HG03139 (cell line): Measurements from ENCODE around the gene AK6.
"Not testable (repeated sequence)": the region's sequence is repeated elsewhere in the genome, so short reads cannot be mapped to it uniquely, and the experiment has no call there.

ENCODE experiments used
- ATAC-seq: cut with Tn5 transposase; IDR thresholded peaks from one replicate; pipeline ENCODE4 v1.9.1; 2021; ENCODE audit not compliant: unreplicated experiment

AK6 gene

DNA sequence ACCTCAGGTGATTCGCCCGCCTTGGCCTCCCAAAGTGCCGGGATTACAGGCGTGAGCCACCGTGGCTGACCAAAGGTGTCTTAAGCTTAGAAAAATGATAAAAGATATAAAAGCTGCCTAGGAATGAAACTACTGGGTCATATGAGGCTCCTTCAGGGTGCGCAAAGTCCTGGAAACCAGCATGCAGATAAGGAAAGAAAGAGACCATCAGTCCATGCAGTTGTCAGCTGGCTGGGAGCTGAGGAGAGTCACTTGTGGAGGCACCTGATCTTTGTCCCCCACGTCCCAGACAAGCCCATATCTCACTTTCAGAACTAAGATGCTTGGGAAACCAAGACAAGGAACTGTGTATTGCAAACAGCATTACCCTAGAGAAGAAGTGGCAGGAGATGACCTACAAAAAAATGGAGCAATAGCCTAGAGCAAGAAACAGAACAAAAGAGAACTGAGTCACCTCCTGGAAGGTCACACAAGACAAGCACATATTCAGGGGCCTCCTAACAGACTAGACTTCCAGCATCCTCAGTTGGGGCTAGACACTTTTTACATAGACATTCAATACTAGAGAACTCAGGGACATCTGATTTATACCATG, 33.9 kb downstream of the AK6 start:
- ATAC-seq: no peak

DNA sequence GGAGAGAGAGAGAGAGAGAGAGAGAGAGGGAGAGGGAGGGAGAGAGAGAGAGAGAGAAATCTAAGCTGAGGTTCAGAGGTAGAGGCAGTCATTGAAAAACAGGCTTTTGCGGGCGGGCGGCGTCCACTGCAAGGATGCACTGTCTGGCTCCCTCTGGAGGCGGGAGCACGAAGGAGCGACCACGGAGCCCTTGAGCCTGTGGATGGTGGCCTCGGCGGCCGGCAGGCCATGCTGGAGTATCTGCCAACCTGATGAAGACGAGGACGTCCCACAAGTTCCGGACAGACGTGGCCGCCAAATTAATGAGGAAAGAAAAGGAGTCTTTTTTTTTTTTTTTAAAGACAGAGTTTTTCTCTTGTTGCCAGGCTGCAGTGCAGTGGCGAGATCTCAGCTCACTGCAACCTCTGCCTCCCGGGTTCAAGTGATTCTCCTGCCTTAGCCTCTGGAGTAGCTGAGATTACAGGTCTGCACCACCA, 34.5 kb downstream of the AK6 start:
- peak; percentile 52 for ATAC-seq

DNA sequence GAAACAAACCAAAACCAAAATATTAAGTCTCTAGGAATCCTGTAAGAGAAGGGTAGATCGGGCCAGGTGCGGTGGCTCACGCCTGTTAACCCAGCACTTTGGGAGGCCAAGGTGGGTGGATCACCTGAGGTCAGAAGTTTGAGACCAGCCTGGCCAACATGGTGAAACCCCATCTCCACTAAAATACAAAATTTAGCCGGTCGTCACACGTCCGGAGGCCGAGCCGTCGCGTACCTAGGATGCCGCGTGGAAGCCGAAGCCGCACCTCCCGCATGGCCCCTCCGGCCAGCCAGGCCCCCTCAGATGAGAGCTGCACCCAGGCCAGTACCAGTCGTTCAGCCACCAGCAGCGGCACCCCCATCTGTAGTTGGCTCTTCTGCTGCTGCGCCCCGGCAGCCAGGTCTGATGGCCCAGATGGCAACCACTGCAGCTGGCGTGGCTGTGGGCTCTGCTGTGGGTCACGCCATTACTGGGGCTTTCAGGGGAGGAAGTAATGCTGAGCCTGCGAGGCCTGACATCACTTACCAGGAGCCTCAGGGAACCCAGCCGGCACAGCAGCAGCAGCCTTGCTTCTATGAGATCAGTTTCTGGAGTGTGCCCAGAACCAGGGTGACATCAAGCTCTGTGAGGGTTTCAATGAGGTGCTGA, 35.5 kb downstream of the AK6 start:
- ATAC-seq: not testable (repeated sequence)

DNA sequence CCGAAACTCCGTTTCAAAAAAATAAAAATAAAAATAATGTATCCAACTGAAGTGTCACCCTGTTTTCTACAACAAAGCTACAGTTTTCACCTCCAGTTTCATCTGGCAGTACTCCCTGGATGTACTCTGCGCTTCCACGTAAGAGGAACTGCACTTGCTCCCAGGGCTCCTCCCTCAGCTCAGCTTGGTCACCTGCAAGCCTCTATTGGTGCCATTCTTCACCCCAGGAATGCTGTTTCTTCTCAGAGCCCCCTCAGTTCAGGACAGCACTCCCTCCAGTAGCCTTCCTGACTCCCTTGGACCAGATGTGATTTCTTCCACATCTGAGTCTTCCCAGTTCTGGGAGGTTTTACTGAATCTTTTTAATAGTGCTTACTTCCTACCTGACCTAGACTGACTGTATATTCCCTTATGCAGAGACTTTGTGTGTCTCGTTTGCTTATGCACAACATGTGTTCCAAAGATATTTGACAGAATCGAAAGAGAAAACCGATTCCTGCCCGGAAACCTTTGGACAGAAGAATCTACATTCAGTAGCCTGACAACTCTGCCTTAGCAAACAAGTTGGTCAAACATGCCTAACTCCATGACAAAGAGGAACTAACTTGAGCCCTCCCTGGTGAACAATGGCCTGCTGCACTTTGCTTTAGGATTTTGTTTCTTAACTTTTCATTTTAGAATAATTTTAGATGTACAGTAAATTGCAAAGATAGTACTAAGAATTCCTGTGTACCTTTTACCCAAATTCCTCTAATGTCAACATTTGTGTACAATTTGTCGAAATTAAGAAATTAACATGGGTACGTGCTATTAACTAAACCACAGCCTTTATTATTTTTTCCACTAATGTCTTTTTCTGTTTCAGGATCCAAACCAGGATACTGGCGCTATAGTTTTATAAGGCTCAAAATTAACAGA, 37.5 kb downstream of the AK6 start:
- no peak for ATAC-seq

DNA sequence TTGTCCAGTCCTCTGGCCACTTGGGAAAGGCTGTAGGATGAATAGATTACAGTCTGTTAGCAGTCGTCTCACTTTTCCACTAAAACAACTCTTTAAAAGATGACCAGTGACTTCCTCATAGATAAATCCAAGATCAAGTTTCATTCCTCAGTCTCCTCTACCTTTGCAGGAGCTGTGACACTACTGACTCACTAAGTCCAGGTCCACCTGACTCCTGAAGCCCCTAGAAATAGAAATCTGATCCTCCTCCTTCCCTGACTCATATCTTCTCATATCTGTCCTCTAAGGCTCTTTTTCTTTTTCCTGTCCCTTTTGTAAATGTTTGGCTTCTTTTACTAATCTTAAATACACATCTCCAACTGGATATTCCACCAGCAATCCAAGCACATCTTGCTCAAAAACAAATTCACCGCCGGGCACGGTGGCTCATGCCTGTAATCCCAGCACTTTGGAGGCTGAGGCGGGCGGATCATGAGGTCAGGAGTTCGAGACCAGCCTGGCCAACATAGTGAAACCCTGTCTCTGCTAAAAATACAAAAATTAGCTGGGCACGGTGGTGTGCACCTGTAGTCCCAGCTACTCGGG, 39.3 kb downstream of the AK6 start:
- ATAC-seq: no peak

DNA sequence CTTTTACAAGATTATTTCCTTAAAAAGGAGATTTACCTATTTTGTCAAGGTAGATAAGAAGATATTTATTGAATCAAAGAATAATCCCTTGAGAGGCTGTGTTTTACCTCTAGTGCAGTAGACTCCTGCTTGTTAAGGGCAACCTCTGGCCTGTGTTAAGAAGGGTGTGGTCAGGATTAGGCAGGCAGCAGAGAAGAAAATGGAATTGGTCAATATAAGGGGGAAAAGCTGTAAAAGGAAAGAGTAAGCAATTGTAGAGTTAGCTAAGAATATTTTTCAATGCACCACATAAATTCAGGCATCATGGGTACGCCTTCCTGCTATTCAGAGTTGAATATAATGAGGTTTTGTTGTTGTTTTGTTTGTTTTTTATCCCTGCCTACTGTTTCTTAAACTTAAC, 43.0 kb downstream of the AK6 start:
- no peak for ATAC-seq

DNA sequence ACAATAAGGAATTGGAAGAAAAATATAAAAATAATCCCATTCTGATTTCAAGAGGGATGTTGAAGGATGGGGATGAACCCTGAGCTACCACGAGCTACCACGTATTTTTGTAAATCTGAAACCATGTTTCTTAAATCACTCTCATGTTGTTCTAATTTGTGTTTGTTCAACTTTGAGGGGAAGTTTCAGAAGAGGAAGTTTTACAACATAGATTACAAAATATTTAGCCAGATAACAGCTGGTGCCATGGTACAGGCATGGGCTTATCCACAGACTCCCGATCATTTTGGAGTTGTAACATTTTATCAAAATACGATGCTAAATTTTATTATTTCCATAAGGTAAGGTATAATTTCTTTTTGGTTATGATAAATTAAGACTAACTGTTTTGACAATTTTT, 51.9 kb downstream of the AK6 start:
- ATAC-seq: no peak

DNA sequence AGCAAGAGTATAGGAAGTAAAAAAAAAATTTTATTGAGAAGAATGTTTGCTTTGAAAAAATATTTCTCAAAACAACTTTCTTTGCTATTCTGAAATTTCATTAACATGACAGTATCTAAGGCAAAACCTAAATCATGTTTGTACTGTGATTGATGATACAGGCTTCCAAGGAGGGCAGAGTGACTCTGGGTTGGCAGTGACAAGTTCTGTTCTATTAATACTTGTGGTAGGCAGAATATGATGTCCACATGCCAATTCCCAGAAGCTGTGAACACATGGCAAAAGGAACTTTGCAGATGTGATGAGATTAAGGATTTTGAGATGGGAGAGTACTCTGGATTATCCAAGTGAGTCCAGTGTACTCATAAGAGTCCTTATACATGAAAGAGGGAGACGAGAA, 53.3 kb downstream of the AK6 start:
- ATAC-seq: no peak

DNA sequence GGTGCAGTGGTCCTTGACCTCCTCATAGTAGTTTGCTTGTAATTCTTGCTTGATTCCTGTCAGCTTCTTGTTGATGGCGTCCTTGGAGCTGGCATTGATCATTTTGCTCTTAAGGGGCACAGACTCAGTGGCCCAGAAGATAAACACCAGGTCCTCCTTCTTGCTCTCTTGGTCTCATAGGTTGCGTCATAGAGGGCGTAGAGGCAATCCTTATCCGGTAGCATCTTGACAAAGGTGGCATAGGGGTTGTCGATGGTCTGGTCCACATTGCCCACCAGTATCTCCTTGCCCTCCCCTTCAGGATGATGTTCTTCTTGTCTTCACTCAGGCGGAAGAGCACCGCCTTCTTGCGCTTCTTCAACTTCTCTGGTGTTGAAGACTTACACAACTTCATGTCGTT, 55.9 kb downstream of the AK6 start:
- ATAC-seq: no peak

DNA sequence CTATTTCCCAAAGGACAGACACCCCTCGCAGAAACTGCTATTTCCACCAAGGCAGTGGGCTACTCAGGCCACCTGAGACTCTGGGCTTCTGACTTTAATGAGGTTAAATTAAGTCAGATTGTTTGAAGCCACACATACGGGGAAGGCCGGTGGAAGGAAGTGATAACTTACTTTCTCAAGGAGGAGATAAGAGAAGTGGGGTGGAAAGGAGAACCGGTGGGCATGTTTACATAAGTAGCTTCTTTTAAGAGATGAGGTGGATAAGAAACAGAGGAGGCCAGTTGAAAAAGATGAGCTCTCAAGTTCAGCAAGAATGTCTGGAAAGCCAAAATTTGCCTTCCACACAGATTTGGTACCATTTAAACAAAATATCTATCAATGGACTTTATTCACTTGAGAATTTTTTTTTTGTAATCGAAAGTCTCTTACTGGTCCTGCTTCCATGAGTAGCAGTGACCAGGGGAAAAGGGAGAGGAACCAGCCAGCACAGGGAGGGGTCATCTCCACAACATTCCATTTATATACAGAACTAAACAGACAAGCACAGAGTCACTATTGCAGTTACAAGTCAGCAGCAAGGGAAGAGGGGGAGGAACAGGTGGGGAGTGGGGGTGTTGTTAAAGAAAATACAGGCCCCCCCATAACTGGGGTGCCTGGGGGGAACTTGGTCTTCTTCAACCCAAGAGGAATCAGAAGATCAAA, 56.7 kb downstream of the AK6 start:
- no peak for ATAC-seq

DNA sequence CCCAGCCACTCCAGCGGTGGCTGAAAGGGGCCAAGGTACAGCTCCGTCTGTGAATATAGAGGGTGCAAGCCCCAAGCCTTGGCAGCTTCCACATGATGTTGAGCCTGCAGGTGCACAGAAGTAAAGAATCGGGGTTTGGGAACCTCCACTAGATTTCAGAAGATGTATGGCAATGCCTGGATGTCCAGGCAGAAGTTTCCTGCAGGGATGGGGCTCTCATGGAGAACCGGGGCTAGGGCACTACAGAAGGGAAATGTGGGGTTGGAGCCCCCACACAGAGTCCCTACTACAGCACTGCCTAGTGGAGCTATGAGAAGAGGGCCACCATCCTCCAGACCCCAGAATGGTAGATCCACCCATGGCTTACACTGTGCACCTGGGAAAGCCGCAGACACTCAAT, 59.9 kb downstream of the AK6 start:
- ATAC-seq: no peak

DNA sequence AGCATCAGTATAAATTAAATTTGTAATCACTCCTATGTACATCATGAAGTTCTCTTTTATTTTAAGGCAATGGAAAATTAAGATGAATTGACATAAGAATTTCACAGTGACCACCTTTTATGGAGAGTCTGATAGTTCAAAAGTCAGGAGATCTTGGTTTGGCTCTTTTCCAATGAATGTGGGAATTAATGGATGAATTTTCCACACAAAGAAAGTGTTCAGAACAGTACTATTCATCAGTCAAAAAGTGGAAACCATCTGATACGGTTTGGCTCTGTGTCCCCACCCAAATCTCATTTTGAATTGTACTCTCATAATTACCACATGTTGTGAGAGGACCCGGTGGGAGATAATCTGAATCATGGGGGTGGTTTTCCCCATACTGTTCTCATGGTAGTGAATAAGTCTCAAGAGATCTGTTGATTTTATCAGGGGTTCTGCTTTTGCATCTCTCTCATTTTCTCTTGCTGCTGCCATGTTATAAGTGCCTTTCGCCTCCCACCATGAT, 61.2 kb downstream of the AK6 start:
- no peak for ATAC-seq

DNA sequence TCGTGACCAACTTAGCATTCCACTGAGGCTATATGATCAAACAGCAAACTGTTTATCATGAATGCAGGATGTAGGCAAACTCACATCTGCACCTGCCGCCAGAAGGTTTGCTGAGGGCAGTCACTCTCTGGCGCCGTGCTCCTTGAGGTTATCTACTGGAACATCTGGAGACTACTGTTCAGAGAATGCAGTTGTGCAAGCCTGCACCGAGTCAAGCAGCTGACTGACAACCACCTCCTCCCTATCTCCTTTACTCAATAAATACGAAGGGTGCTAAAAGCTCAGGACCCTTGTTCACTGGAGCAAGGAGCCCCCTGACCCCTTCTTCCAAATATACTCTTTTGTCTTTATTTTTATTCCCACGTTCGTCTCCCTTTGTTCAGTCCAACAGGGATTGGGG, 63.8 kb downstream of the AK6 start:
- ATAC-seq: no peak
